ENCODE data around the gene ZNF846. TPM values are rescaled to one million over a fixed set of nuclear protein-coding genes. Genes with fewer than 3 reads are reported as not detected.
A peak's percentile ranks its signal among the peaks of the same experiment; 100 is the strongest.

The ZNF846 gene
- total and polyA plus RNA-seq, 9 of the 15 experiments (the other 6 are each of a cell fraction or from before 2014, with no cell fraction given): 4.1 to 8.7 (median 7.8) TPM

GRCh38 chr19:9768175-9769112 is at the start of gene ZNF846 (continued):
- no peak for TF ChIP-seq RAD51 (IDR thresholded peaks at IDR 0.05; ENCODE audit: borderline replicate concordance, low read depth)
- no peak for TF ChIP-seq HDAC2 (IDR thresholded peaks at IDR 0.05)
- TF ChIP-seq, protein P1, sequence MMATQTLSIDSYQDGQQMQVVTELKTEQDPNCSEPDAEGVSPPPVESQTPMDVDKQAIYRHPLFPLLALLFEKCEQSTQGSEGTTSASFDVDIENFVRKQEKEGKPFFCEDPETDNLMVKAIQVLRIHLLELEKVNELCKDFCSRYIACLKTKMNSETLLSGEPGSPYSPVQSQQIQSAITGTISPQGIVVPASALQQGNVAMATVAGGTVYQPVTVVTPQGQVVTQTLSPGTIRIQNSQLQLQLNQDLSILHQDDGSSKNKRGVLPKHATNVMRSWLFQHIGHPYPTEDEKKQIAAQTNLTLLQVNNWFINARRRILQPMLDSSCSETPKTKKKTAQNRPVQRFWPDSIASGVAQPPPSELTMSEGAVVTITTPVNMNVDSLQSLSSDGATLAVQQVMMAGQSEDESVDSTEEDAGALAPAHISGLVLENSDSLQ (IDR thresholded peaks at IDR 0.05): peak; percentile 83
- TF ChIP-seq SIN3B (IDR thresholded peaks at IDR 0.05; ENCODE audit: low read depth): peak; percentile 80
- peak; percentile 94 to 99 (median 97) for TF ChIP-seq ZBTB11 (CRISPR knock-in tag; IDR thresholded peaks at IDR 0.05)
- TF ChIP-seq KLF1 (tag; IDR thresholded peaks at IDR 0.05): peak; percentile 63; the same call in 1 of the 2 replicates
- TF ChIP-seq SMAD1 (IDR thresholded peaks at IDR 0.05; ENCODE audit: low read depth, low read length, partially characterized antibody): peak; percentile 71

Measured in K562 (cell line).